ENCODE measurements around the gene TIMP1.

DNA sequence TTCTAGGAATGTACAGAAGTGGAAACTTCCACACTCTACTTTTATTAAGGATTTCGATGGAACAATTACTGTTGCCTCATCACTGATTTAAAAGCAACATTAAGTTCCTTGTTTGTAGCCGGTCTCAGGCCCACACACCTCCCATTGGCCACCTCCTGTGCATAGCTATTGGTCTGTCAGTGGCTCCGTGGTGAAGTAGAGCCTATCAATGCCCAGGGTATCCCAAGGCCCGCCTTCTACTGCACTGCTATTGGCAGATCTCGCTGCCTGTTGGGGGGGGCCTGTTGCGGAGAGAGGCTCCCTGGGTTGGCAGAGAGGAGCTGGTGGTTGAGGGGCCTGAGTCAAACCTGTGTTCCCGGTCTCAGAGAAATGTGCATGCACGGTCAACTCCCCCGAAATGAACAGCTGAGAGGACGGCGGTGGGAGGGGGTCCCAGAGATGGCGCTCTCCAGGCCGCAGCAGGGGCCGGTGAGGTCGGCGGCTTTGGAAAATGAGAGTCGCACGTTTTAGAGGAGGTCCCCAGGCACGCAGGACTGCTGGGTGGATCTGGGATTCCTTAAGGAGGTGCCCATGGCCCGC, 26.1 kb upstream of the TIMP1 start:
- no peak for TF ChIP-seq EZH2 (IDR thresholded peaks at IDR 0.05)
- no peak for TF ChIP-seq POLR2AphosphoS5 (IDR thresholded peaks at IDR 0.05; ENCODE audit: borderline replicate concordance, low read depth, low read length)
